ENCODE results near the gene RAB35.

Gene RAB35

GRCh38 chr12:120103044-120103338 lies 13.6 kb downstream of the RAB35 start:
- no peak for DNase-seq

GRCh38 chr12:120102189-120103043 lies 14.1 kb downstream of the RAB35 start:
- DNase-seq: no peak

GRCh38 chr12:120101617-120102016 lies 14.9 kb downstream of the RAB35 start:
- no peak for DNase-seq

GRCh38 chr12:120101182-120101581 lies 15.4 kb downstream of the RAB35 start:
- no peak for DNase-seq

GRCh38 chr12:120100630-120101029 lies 15.9 kb downstream of the RAB35 start:
- DNase-seq: no peak

- DNase-seq: no peak
These were observed 16.8 kb downstream of the RAB35 start for GRCh38 chr12:120099738-120100137.

GRCh38 chr12:120098756-120099470 lies 17.6 kb downstream of the RAB35 start:
- no peak for DNase-seq

- DNase-seq: no peak
These were observed 19.8 kb downstream of the RAB35 start for GRCh38 chr12:120096671-120097202.

GRCh38 chr12:120095736-120096135 lies 20.8 kb downstream of the RAB35 start:
- no peak for DNase-seq

- no peak for DNase-seq
These were observed 21.2 kb downstream of the RAB35 start for GRCh38 chr12:120095331-120095730.

- no peak for DNase-seq
These were observed 22.1 kb downstream of the RAB35 start for GRCh38 chr12:120094485-120094884.

GRCh38 chr12:120093592-120094355 lies 22.8 kb downstream of the RAB35 start:
- no peak for DNase-seq

GRCh38 chr12:120093336-120093591 lies 23.3 kb downstream of the RAB35 start:
- no peak for DNase-seq

GRCh38 chr12:120092551-120093335 lies 23.8 kb downstream of the RAB35 start:
- DNase-seq: no peak

- no peak for DNase-seq
These were observed 25.0 kb downstream of the RAB35 start for GRCh38 chr12:120091371-120092090.

- DNase-seq: no peak
These were observed 25.8 kb downstream of the RAB35 start for GRCh38 chr12:120090626-120091295.

- DNase-seq: no peak
These were observed 26.3 kb downstream of the RAB35 start for GRCh38 chr12:120090206-120090605.

GRCh38 chr12:120089796-120090195 lies 26.8 kb downstream of the RAB35 start:
- no peak for DNase-seq

GRCh38 chr12:120089105-120089504 lies 27.4 kb downstream of the RAB35 start:
- no peak for DNase-seq

- DNase-seq: peak; percentile 98
These were observed 29.5 kb downstream of the RAB35 start for GRCh38 chr12:120086801-120087621.

All from effector CD8-positive, alpha-beta T cell (primary cell).